Measurements from ENCODE around the gene FNDC1.
"Not testable (repeated sequence)": the region's sequence is repeated elsewhere in the genome, so short reads cannot be mapped to it uniquely, and the experiment has no call there.

The FNDC1 gene

DNA sequence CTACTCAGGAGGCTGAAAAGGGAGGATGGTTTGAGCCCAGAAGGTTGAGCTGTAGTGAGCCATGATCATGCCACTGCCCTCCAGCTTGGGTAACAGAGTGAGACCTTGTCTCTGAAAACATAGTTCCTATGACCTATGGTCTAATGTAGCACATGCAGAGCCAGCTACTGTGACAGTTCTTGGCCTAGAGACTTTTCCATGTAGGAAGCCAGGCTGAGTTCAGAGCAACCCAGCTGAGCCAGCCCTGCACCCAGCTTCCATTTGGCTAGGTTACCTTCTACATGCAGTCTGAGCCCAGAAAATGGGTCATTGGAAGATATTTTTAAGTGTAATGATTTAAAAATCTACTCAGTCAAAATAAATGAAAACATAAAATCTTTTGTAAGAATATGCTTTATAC lies 92.8 kb downstream of the FNDC1 start:
- Histone ChIP-seq H3K27ac (ENCODE audit: low read length) (no peak overlapping the region), H3K4me3 (ENCODE audit: low read length) (no peak overlapping the region), H3K4me1 (ENCODE audit: insufficient read depth, low read length) (no peaks in the 10 kb centered on the region), H3K9ac (ENCODE audit: low read depth, low read length) (no peak overlapping the region), H3K9me3 (ENCODE audit: insufficient read depth, low read depth, low read length) (no peaks in the 10 kb centered on the region), H3K36me3 (ENCODE audit: insufficient read depth, low read depth, low read length) (no peaks in the 10 kb centered on the region), H3K27me3 (ENCODE audit: insufficient read depth, low read length) (no peaks in the 10 kb centered on the region)

DNA sequence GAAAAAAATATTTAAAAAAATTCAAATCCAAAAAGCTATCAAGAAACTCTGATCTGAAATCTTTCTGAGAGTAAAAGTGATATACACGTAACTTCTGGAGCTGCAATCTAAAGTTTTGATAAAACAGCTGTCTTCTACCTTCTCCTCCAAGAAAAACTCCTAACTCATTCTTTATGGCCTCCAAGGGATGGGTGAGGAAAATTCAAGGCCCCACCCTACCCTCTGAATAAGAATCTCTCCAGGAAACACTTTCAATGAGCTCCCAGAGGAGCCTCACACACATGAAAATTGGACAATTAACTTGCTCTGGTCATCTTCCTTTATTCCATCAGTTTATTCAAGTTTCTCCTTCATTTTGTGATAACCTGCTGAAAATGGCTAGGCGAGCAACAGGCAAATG lies 93.4 kb downstream of the FNDC1 start:
- H3K9ac ChIP-seq (ENCODE audit: low read depth, low read length): no peak overlapping the region
- H3K36me3 ChIP-seq (ENCODE audit: insufficient read depth, low read depth, low read length): no peaks in the 10 kb centered on the region
- H3K27ac ChIP-seq (ENCODE audit: low read length): no peak overlapping the region
- no peaks in the 10 kb centered on the region for H3K27me3 ChIP-seq (ENCODE audit: insufficient read depth, low read length)
- H3K4me1 ChIP-seq (ENCODE audit: insufficient read depth, low read length): no peaks in the 10 kb centered on the region
- H3K4me3 ChIP-seq (ENCODE audit: low read length): no peak overlapping the region
- no peaks in the 10 kb centered on the region for H3K9me3 ChIP-seq (ENCODE audit: insufficient read depth, low read depth, low read length)

DNA sequence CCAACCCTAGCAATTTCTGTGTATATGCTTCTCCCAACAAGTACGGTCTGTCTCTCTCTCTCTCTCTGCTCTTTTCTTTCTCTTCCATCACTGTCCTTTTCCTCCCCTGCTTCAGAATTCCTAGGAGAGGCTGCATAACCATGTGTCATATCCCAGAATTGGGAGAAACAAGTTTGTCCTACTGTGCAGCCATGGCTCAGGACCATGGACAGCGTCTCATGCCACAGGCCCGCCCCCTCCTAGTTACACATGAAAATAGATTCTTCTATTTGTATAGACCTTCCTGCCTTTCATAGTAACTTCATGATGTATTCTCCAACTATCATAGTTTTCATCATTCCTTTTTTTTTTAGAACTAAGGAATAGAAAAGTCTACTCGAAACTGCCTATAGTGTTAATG lies 98.0 kb downstream of the FNDC1 start:
- no peak overlapping the region for H3K27ac ChIP-seq (ENCODE audit: low read length)
- H3K36me3 ChIP-seq (ENCODE audit: insufficient read depth, low read depth, low read length): no peaks in the 10 kb centered on the region

GRCh38 chr6:159268511-159268910 lies 99.3 kb downstream of the FNDC1 start:
- H3K9me3 ChIP-seq (ENCODE audit: insufficient read depth, low read depth, low read length): no peaks in the 10 kb centered on the region
- no peaks in the 10 kb centered on the region for H3K36me3 ChIP-seq (ENCODE audit: insufficient read depth, low read depth, low read length)
- no peak overlapping the region for H3K27ac ChIP-seq (ENCODE audit: low read length)
- no peak overlapping the region for H3K4me3 ChIP-seq (ENCODE audit: low read length)
- H3K9ac ChIP-seq (ENCODE audit: low read depth, low read length): no peak overlapping the region
- no peaks in the 10 kb centered on the region for H3K4me1 ChIP-seq (ENCODE audit: insufficient read depth, low read length)
- no peaks in the 10 kb centered on the region for H3K27me3 ChIP-seq (ENCODE audit: insufficient read depth, low read length)

More for the DNA sequence above, 98.0 kb downstream of the FNDC1 start:
- no peak overlapping the region for H3K9ac ChIP-seq (ENCODE audit: low read depth, low read length)
- no peaks in the 10 kb centered on the region for H3K9me3 ChIP-seq (ENCODE audit: insufficient read depth, low read depth, low read length)
- H3K4me3 ChIP-seq (ENCODE audit: low read length): no peak overlapping the region
- H3K27me3 ChIP-seq (ENCODE audit: insufficient read depth, low read length): no peaks in the 10 kb centered on the region
- H3K4me1 ChIP-seq (ENCODE audit: insufficient read depth, low read length): no peaks in the 10 kb centered on the region

GRCh38 chr6:159271257-159271656 lies 102.1 kb downstream of the FNDC1 start:
- H3K9me3 ChIP-seq (ENCODE audit: insufficient read depth, low read depth, low read length): no peaks in the 10 kb centered on the region
- no peaks in the 10 kb centered on the region for H3K4me1 ChIP-seq (ENCODE audit: insufficient read depth, low read length)

DNA sequence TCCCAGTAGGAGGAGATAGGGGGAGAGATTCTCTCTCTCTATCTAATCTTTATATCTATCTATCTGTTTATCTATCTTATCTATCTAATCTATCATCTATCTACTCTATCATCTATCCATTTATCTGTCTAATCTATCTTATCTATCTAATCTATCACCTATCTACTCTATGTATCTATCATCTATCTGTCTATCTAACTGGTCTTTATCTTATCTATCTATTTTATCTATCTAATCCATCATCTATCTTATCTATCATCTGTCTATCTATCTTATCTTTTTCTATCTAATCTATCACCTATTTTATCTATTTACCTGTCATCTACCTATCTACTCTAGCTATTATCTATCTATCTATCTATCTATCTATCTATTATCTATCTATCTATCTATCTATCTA lies 109.4 kb downstream of the FNDC1 start:
- no peak overlapping the region for H3K9ac ChIP-seq (ENCODE audit: low read depth, low read length)
- no peak overlapping the region for H3K27ac ChIP-seq (ENCODE audit: low read length)
- no peaks in the 10 kb centered on the region for H3K27me3 ChIP-seq (ENCODE audit: insufficient read depth, low read length)
- H3K36me3 ChIP-seq (ENCODE audit: insufficient read depth, low read depth, low read length): no peaks in the 10 kb centered on the region
- no peaks in the 10 kb centered on the region for H3K4me1 ChIP-seq (ENCODE audit: insufficient read depth, low read length)
- no peaks in the 10 kb centered on the region for H3K9me3 ChIP-seq (ENCODE audit: insufficient read depth, low read depth, low read length)
- no peak overlapping the region for H3K4me3 ChIP-seq (ENCODE audit: low read length)

More at GRCh38 chr6:159271257-159271656, 102.1 kb downstream of the FNDC1 start:
- H3K27ac ChIP-seq (ENCODE audit: low read length): no peak overlapping the region
- no peak overlapping the region for H3K9ac ChIP-seq (ENCODE audit: low read depth, low read length)
- no peaks in the 10 kb centered on the region for H3K36me3 ChIP-seq (ENCODE audit: insufficient read depth, low read depth, low read length)
- H3K27me3 ChIP-seq (ENCODE audit: insufficient read depth, low read length): no peaks in the 10 kb centered on the region
- H3K4me3 ChIP-seq (ENCODE audit: low read length): no peak overlapping the region

GRCh38 chr6:159279790-159280277 lies 110.6 kb downstream of the FNDC1 start:
- no peak overlapping the region for H3K9ac ChIP-seq (ENCODE audit: low read depth, low read length)
- no peaks in the 10 kb centered on the region for H3K4me1 ChIP-seq (ENCODE audit: insufficient read depth, low read length)
- no peaks in the 10 kb centered on the region for H3K9me3 ChIP-seq (ENCODE audit: insufficient read depth, low read depth, low read length)
- no peaks in the 10 kb centered on the region for H3K27me3 ChIP-seq (ENCODE audit: insufficient read depth, low read length)
- H3K36me3 ChIP-seq (ENCODE audit: insufficient read depth, low read depth, low read length): no peaks in the 10 kb centered on the region
- no peak overlapping the region for H3K4me3 ChIP-seq (ENCODE audit: low read length)
- no peak overlapping the region for H3K27ac ChIP-seq (ENCODE audit: low read length)

DNA sequence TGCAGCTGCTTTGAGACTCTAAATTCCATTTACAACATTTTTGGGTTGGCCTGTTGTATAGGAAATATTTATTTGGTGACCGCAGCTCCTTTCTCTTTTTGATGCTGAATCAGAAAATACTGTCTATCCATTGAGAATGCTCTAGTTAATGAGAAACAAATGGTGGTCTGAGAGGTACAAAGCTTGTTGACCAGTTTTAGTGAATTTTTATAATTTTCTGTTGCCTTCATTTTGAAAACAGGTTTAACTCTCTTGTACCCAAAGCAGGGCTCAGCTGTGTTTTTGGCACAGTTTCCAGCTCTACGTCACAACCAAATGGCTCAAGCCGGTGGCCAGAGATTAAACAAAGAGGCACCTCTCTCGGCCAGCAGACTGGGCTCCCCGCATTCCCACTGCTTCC lies 113.2 kb downstream of the FNDC1 start:
- Histone ChIP-seq H3K4me3 (ENCODE audit: low read length) (no peak overlapping the region), H3K36me3 (ENCODE audit: insufficient read depth, low read depth, low read length) (no peaks in the 10 kb centered on the region), H3K9ac (ENCODE audit: low read depth, low read length) (no peak overlapping the region), H3K4me1 (ENCODE audit: insufficient read depth, low read length) (no peaks in the 10 kb centered on the region), H3K9me3 (ENCODE audit: insufficient read depth, low read depth, low read length) (no peaks in the 10 kb centered on the region), H3K27me3 (ENCODE audit: insufficient read depth, low read length) (no peaks in the 10 kb centered on the region), H3K27ac (ENCODE audit: low read length) (no peak overlapping the region)

GRCh38 chr6:159284661-159285060 lies 115.5 kb downstream of the FNDC1 start:
- not testable (repeated sequence) for H3K9me3 ChIP-seq (ENCODE audit: insufficient read depth, low read depth, low read length); H3K9ac ChIP-seq (ENCODE audit: low read depth, low read length); H3K36me3 ChIP-seq (ENCODE audit: insufficient read depth, low read depth, low read length); H3K27ac ChIP-seq (ENCODE audit: low read length); H3K4me3 ChIP-seq (ENCODE audit: low read length); H3K4me1 ChIP-seq (ENCODE audit: insufficient read depth, low read length); H3K27me3 ChIP-seq (ENCODE audit: insufficient read depth, low read length)

GRCh38 chr6:159298840-159299239 lies 129.6 kb downstream of the FNDC1 start:
- Histone ChIP-seq H3K36me3 (ENCODE audit: insufficient read depth, low read depth, low read length) (no peaks in the 10 kb centered on the region), H3K9me3 (ENCODE audit: insufficient read depth, low read depth, low read length) (no peaks in the 10 kb centered on the region), H3K27ac (ENCODE audit: low read length) (no peak overlapping the region), H3K4me1 (ENCODE audit: insufficient read depth, low read length) (no peaks in the 10 kb centered on the region; the same call in 1 of the 2 replicates), H3K27me3 (ENCODE audit: insufficient read depth, low read length) (no peaks in the 10 kb centered on the region), H3K9ac (ENCODE audit: low read depth, low read length) (no peak overlapping the region), H3K4me3 (ENCODE audit: low read length) (no peak overlapping the region)

DNA sequence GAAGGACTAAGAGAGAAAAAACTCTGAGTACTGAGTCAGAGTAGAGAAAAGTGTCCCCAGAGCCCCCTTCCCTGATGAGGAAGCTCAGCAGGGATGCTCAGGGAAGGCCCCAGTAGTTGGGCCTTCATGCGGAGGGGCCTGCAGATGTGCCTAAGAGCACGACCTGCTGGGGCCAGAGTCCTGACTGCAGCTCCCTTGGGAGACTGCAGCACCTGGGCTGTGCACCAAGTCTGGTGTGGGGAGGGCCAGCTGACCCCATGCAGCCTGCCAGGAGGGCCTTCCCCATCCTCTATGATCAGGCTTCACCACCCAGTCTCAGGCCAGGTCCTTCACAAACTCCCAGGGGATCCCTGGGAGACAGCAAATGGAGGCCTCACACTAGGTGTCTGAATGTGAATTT lies 130.4 kb downstream of the FNDC1 start:
- H3K4me3 ChIP-seq (ENCODE audit: low read length): no peak overlapping the region
- H3K27me3 ChIP-seq (ENCODE audit: insufficient read depth, low read length): no peaks in the 10 kb centered on the region
- H3K9me3 ChIP-seq (ENCODE audit: insufficient read depth, low read depth, low read length): no peaks in the 10 kb centered on the region
- no peaks in the 10 kb centered on the region; the same call in 1 of the 2 replicates for H3K4me1 ChIP-seq (ENCODE audit: insufficient read depth, low read length)
- no peaks in the 10 kb centered on the region for H3K36me3 ChIP-seq (ENCODE audit: insufficient read depth, low read depth, low read length)
- H3K27ac ChIP-seq (ENCODE audit: low read length): no peak overlapping the region
- no peak overlapping the region for H3K9ac ChIP-seq (ENCODE audit: low read depth, low read length)

DNA sequence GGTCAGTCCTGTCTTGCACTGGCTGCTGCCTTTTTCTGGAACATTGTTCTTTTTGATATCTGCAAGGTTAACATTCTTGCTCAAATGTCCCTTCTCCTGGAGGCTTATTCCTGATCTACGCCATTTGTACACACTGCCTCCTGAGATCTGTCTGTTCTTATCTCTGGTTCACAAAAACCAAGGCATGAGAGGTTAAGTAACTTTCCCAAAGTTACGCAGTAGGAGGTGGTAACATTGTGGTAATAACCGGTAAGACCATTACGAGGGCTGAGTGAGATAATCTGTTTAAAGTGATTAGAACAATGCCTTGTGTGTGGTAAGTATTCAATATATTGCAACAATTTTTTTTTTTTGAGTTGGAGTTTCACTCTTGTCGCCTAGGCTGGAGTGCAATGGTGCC lies 132.1 kb downstream of the FNDC1 start:
- Histone ChIP-seq H3K4me1 (ENCODE audit: insufficient read depth, low read length) (no peaks in the 10 kb centered on the region; the same call in 1 of the 2 replicates), H3K27me3 (ENCODE audit: insufficient read depth, low read length) (no peaks in the 10 kb centered on the region)

More for the DNA sequence above, 132.1 kb downstream of the FNDC1 start:
- H3K36me3 ChIP-seq (ENCODE audit: insufficient read depth, low read depth, low read length): no peaks in the 10 kb centered on the region
- no peak overlapping the region for H3K27ac ChIP-seq (ENCODE audit: low read length)
- no peak overlapping the region for H3K4me3 ChIP-seq (ENCODE audit: low read length)
- no peak overlapping the region for H3K9ac ChIP-seq (ENCODE audit: low read depth, low read length)
- no peaks in the 10 kb centered on the region for H3K9me3 ChIP-seq (ENCODE audit: insufficient read depth, low read depth, low read length)

Measured in iPS-20b (cell line).